Measurements from ENCODE around the gene TOX3.

The TOX3 gene

GRCh38 chr16:52529226-52529625, 17.7 kb downstream of the TOX3 start:
- Histone ChIP-seq H3K4me3 (ENCODE audit: low read depth in 1 of 2, low read length in 2 of 2) (no peak overlapping the region), H3K27ac (ENCODE audit: low read length) (no peak overlapping the region), H3K9me3 (ENCODE audit: control insufficient read depth in 1 of 2, low read length in 2 of 2) (no peaks in the 10 kb centered on the region), H3K4me1 (ENCODE audit: control insufficient read depth in 1 of 2, insufficient read depth in 2 of 2, low read length in 2 of 2) (no peaks in the 10 kb centered on the region), H3K27me3 (ENCODE audit: low read depth, low read length) (no peaks in the 10 kb centered on the region), H3K36me3 (ENCODE audit: control insufficient read depth in 1 of 2, insufficient read depth in 2 of 2, low read length in 2 of 2) (no peaks in the 10 kb centered on the region)

GRCh38 chr16:52528393-52529065, 18.4 kb downstream of the TOX3 start:
- H3K36me3 ChIP-seq (ENCODE audit: control insufficient read depth in 1 of 2, insufficient read depth in 2 of 2, low read length in 2 of 2), result no peaks in the 10 kb centered on the region
- H3K4me1 ChIP-seq (ENCODE audit: control insufficient read depth in 1 of 2, insufficient read depth in 2 of 2, low read length in 2 of 2), result no peaks in the 10 kb centered on the region
- no peaks in the 10 kb centered on the region for H3K27me3 ChIP-seq (ENCODE audit: low read depth, low read length)
- no peaks in the 10 kb centered on the region for H3K9me3 ChIP-seq (ENCODE audit: control insufficient read depth in 1 of 2, low read length in 2 of 2)
- no peak overlapping the region for H3K27ac ChIP-seq (ENCODE audit: low read length)
- H3K4me3 ChIP-seq (ENCODE audit: low read depth in 1 of 2, low read length in 2 of 2), result no peak overlapping the region

DNA sequence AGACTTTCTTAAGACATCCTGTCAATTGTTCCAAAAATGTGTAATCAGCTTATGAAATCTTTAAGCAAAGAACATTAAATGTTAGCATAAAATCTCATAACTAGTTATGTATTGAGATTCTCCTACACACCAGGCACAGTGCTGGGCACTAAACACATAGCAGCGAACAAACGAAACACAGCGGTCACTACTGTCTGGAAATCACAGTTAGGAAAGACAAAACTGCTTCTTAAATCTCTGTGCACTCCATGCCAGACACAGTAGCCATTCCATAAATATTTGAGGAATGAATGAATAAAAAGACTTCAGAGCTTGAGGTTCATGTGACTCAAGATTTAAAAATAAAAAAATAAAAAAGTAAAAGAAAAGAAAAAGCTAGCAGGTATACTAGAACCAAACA, 20.1 kb downstream of the TOX3 start:
- no peaks in the 10 kb centered on the region for H3K4me1 ChIP-seq (ENCODE audit: control insufficient read depth in 1 of 2, insufficient read depth in 2 of 2, low read length in 2 of 2)
- no peak overlapping the region for H3K27ac ChIP-seq (ENCODE audit: low read length)
- no peaks in the 10 kb centered on the region for H3K27me3 ChIP-seq (ENCODE audit: low read depth, low read length)
- H3K9me3 ChIP-seq (ENCODE audit: control insufficient read depth in 1 of 2, low read length in 2 of 2), result no peaks in the 10 kb centered on the region
- H3K4me3 ChIP-seq (ENCODE audit: low read depth in 1 of 2, low read length in 2 of 2), result no peak overlapping the region
- H3K36me3 ChIP-seq (ENCODE audit: control insufficient read depth in 1 of 2, insufficient read depth in 2 of 2, low read length in 2 of 2), result no peaks in the 10 kb centered on the region

DNA sequence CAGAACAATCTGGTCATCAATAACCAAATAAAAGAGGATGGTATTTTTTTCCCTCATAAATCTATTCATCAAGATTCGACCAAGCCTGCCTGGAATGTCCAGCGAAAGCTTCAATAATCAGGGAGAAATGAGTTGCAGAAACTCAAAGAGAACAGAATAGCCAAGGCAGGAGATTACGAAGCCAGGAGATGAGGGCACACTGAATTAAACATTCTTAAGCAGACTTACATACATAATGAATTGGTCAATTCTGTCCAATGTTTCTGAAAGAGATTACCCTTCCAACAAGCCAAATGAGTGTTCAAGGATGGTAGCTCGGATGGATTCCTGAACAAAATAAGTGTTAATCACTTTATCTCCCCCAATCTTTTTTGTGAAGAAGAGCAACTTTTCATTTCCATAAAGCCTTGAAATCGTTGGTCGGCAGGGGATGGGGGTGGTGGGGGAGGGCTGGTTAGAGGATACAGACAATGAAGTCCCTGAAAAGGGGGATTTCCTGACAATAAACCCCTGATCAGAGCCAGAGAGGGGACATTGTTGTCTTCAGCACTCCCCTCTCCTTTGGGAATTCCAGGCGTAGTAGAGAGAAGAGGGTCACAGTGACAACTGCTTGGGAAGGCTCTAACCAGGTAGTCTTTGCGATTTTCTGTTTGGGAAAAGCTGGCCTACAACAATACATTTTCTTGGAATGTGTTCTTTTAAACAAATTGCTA, 20.7 kb downstream of the TOX3 start:
- Histone ChIP-seq H3K9me3 (ENCODE audit: control insufficient read depth in 1 of 2, low read length in 2 of 2) (no peaks in the 10 kb centered on the region), H3K27ac (ENCODE audit: low read length) (no peak overlapping the region), H3K4me1 (ENCODE audit: control insufficient read depth in 1 of 2, insufficient read depth in 2 of 2, low read length in 2 of 2) (no peaks in the 10 kb centered on the region), H3K36me3 (ENCODE audit: control insufficient read depth in 1 of 2, insufficient read depth in 2 of 2, low read length in 2 of 2) (no peaks in the 10 kb centered on the region), H3K4me3 (ENCODE audit: low read depth in 1 of 2, low read length in 2 of 2) (no peak overlapping the region), H3K27me3 (ENCODE audit: low read depth, low read length) (no peaks in the 10 kb centered on the region)

GRCh38 chr16:52521570-52521969, 25.4 kb downstream of the TOX3 start:
- Histone ChIP-seq H3K4me1 (ENCODE audit: control insufficient read depth in 1 of 2, insufficient read depth in 2 of 2, low read length in 2 of 2) (no peaks in the 10 kb centered on the region), H3K27me3 (ENCODE audit: low read depth, low read length) (no peaks in the 10 kb centered on the region), H3K4me3 (ENCODE audit: low read depth in 1 of 2, low read length in 2 of 2) (no peak overlapping the region), H3K9me3 (ENCODE audit: control insufficient read depth in 1 of 2, low read length in 2 of 2) (no peaks in the 10 kb centered on the region), H3K27ac (ENCODE audit: low read length) (no peak overlapping the region), H3K36me3 (ENCODE audit: control insufficient read depth in 1 of 2, insufficient read depth in 2 of 2, low read length in 2 of 2) (no peaks in the 10 kb centered on the region)

DNA sequence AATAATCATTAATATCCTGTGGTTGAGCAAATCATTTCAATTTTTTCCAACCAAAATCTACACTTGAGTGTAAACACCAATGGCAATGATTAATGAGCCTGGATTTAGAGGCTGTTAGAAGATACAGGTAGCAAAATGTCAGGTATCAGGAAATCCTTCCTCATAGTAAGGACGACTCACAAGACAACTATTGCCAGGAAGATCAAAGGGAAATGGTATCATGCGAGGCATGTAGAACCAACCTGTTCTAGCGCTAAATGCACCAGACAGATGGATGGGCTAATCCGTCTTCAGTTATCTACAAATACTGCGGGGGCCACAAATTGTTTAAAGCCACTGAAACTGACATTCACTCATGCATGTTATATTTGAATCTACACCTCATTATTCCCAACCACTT, 28.1 kb downstream of the TOX3 start:
- no peaks in the 10 kb centered on the region for H3K36me3 ChIP-seq (ENCODE audit: control insufficient read depth in 1 of 2, insufficient read depth in 2 of 2, low read length in 2 of 2)
- no peaks in the 10 kb centered on the region for H3K27me3 ChIP-seq (ENCODE audit: low read depth, low read length)
- H3K4me3 ChIP-seq (ENCODE audit: low read depth in 1 of 2, low read length in 2 of 2), result no peak overlapping the region
- no peak overlapping the region for H3K27ac ChIP-seq (ENCODE audit: low read length)
- H3K9me3 ChIP-seq (ENCODE audit: control insufficient read depth in 1 of 2, low read length in 2 of 2), result no peaks in the 10 kb centered on the region
- H3K4me1 ChIP-seq (ENCODE audit: control insufficient read depth in 1 of 2, insufficient read depth in 2 of 2, low read length in 2 of 2), result no peaks in the 10 kb centered on the region

DNA sequence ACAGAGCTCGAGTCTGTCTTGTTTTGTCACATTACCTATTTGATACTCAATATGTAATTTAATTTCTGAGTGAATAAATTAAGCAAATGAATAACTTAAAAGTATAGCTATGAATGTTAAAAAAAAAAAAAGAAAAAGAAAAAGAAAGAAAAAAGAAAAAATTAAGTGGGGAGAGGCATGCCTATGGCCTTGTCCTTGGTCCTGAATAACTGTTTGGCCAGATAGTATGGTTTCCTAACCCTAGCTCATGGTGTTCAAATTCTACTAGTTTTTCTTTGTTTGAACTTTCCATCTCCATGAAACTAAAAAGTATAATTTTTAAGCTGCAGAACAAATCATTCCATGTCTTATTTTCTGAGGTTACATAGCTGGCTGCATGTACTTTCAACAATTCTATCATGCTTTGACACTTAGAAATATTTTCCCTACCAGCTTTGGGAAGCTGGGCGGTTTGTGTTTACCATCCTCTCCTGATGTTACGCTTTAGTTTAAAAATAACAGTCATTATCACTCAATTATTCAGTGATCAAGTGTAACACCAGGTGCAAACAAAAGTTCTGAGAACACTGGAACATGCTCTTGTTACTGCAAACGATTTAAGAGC, 31.8 kb downstream of the TOX3 start:
- H3K27me3 ChIP-seq (ENCODE audit: low read depth, low read length), result no peaks in the 10 kb centered on the region
- no peaks in the 10 kb centered on the region for H3K36me3 ChIP-seq (ENCODE audit: control insufficient read depth in 1 of 2, insufficient read depth in 2 of 2, low read length in 2 of 2)
- no peaks in the 10 kb centered on the region for H3K4me1 ChIP-seq (ENCODE audit: control insufficient read depth in 1 of 2, insufficient read depth in 2 of 2, low read length in 2 of 2)
- no peak overlapping the region for H3K4me3 ChIP-seq (ENCODE audit: low read depth in 1 of 2, low read length in 2 of 2)
- H3K9me3 ChIP-seq (ENCODE audit: control insufficient read depth in 1 of 2, low read length in 2 of 2), result no peaks in the 10 kb centered on the region
- H3K27ac ChIP-seq (ENCODE audit: low read length), result no peak overlapping the region

DNA sequence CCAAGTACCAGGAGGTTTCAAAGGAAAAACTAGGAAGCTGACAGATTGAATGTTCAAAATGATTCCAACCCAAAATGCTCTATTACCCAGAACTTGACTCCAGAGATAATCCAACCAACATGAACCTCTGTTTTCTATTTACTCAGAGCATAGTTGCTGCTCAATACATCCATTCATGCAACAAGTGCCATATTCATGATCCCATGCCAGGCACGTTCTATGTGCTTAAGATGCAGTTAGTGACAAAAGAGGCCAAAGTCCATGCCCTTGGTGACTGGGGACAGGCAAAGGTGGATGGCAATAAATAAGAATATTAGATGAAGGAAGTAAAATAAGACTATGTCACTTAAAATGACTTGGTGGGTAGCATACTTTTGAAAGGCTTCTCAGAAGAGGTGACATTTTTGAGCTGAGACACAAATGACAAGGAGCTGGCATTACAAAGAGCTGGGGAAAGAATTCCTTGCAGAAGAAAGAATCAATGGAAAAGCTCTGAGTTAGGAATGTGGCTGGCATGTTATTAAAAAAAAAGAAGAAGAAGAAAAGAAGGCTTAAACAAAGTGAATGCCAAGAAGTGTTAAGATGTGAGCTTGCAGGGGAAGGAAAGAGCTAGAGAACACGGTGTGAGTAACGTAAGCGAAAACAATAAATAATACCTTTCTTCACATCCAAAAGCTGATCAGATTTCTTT, 34.5 kb downstream of the TOX3 start:
- H3K36me3 ChIP-seq (ENCODE audit: control insufficient read depth in 1 of 2, insufficient read depth in 2 of 2, low read length in 2 of 2), result no peaks in the 10 kb centered on the region
- no peak overlapping the region for H3K27ac ChIP-seq (ENCODE audit: low read length)
- no peaks in the 10 kb centered on the region for H3K9me3 ChIP-seq (ENCODE audit: control insufficient read depth in 1 of 2, low read length in 2 of 2)
- H3K27me3 ChIP-seq (ENCODE audit: low read depth, low read length), result no peaks in the 10 kb centered on the region
- H3K4me1 ChIP-seq (ENCODE audit: control insufficient read depth in 1 of 2, insufficient read depth in 2 of 2, low read length in 2 of 2), result no peaks in the 10 kb centered on the region
- H3K4me3 ChIP-seq (ENCODE audit: low read depth in 1 of 2, low read length in 2 of 2), result no peak overlapping the region

DNA sequence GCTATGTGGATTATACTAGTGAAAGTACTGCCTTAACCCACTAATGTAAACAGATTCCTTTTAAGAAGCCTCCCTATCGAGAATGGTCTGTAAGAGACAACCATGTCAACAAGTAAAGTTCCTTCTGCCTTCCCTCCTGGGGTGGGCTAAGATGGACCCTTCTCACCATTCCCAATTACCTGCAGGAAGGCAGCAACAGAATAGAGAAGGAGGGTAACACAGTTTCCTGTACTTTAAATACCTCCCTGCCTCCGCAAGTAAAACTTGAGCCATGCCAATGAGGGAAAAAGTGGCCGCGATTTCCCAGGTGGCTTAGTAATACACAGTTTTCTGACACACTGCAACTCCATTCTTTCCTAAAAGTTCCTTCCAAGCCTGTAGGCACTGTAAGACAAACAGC, 45.2 kb downstream of the TOX3 start:
- Histone ChIP-seq H3K4me1 (ENCODE audit: control insufficient read depth in 1 of 2, insufficient read depth in 2 of 2, low read length in 2 of 2) (peaks cover 7% of the 10 kb centered on the region in 2 donors), H3K27me3 (ENCODE audit: low read depth, low read length) (no peaks in the 10 kb centered on the region), H3K9me3 (ENCODE audit: control insufficient read depth in 1 of 2, low read length in 2 of 2) (no peaks in the 10 kb centered on the region), H3K27ac (ENCODE audit: low read length) (no peak overlapping the region), H3K36me3 (ENCODE audit: control insufficient read depth in 1 of 2, insufficient read depth in 2 of 2, low read length in 2 of 2) (no peaks in the 10 kb centered on the region), H3K4me3 (ENCODE audit: low read depth in 1 of 2, low read length in 2 of 2) (no peak overlapping the region)

GRCh38 chr16:52500963-52501362, 46.0 kb downstream of the TOX3 start:
- Histone ChIP-seq H3K4me1 (ENCODE audit: control insufficient read depth in 1 of 2, insufficient read depth in 2 of 2, low read length in 2 of 2) (peaks cover 7% of the 10 kb centered on the region in 2 donors), H3K4me3 (ENCODE audit: low read depth in 1 of 2, low read length in 2 of 2) (no peak overlapping the region), H3K36me3 (ENCODE audit: control insufficient read depth in 1 of 2, insufficient read depth in 2 of 2, low read length in 2 of 2) (no peaks in the 10 kb centered on the region), H3K9me3 (ENCODE audit: control insufficient read depth in 1 of 2, low read length in 2 of 2) (no peaks in the 10 kb centered on the region), H3K27me3 (ENCODE audit: low read depth, low read length) (no peaks in the 10 kb centered on the region), H3K27ac (ENCODE audit: low read length) (no peak overlapping the region)

- no peak overlapping the region for H3K27ac ChIP-seq (ENCODE audit: low read length)
These were observed 47.9 kb downstream of the TOX3 start for GRCh38 chr16:52499060-52499440.

More at GRCh38 chr16:52499060-52499440, 47.9 kb downstream of the TOX3 start:
- Histone ChIP-seq H3K4me3 (ENCODE audit: low read depth in 1 of 2, low read length in 2 of 2) (no peak overlapping the region), H3K9me3 (ENCODE audit: control insufficient read depth in 1 of 2, low read length in 2 of 2) (no peaks in the 10 kb centered on the region), H3K4me1 (ENCODE audit: control insufficient read depth in 1 of 2, insufficient read depth in 2 of 2, low read length in 2 of 2) (peaks cover 7% of the 10 kb centered on the region in 2 donors), H3K27me3 (ENCODE audit: low read depth, low read length) (no peaks in the 10 kb centered on the region), H3K36me3 (ENCODE audit: control insufficient read depth in 1 of 2, insufficient read depth in 2 of 2, low read length in 2 of 2) (no peaks in the 10 kb centered on the region)

Data from muscle layer of duodenum (tissue), 2 donors.